OCI-LY7 (cell line): ENCODE data around the gene GALNT1.

Experiments used
- EZH2phosphoT487 ChIP-seq: fragments of 200-600 bp; sonication (generic); IDR thresholded peaks from 2 replicates; pipeline ENCODE4 v1.6.1; 2018; ENCODE audit warnings: low read depth, borderline replicate concordance, mild to moderate bottlenecking, mixed run types, antibody characterized with exemption, low read length, moderate library complexity, mixed read lengths
- TF ChIP-seq, protein P1 (sequence below): fragments of 200-600 bp; sonication (generic); conservative IDR thresholded peaks from 2 replicates; pipeline ENCODE4 v1.5.1; 2014; ENCODE audit warnings: mild to moderate bottlenecking, antibody characterized with exemption, low read length, moderate library complexity, mixed read lengths

- TF ChIP-seq, protein P1, sequence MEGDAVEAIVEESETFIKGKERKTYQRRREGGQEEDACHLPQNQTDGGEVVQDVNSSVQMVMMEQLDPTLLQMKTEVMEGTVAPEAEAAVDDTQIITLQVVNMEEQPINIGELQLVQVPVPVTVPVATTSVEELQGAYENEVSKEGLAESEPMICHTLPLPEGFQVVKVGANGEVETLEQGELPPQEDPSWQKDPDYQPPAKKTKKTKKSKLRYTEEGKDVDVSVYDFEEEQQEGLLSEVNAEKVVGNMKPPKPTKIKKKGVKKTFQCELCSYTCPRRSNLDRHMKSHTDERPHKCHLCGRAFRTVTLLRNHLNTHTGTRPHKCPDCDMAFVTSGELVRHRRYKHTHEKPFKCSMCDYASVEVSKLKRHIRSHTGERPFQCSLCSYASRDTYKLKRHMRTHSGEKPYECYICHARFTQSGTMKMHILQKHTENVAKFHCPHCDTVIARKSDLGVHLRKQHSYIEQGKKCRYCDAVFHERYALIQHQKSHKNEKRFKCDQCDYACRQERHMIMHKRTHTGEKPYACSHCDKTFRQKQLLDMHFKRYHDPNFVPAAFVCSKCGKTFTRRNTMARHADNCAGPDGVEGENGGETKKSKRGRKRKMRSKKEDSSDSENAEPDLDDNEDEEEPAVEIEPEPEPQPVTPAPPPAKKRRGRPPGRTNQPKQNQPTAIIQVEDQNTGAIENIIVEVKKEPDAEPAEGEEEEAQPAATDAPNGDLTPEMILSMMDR, result no peak
- TF ChIP-seq EZH2phosphoT487, result no peak
Measured at GRCh38 chr18:35641916-35642315, 60.4 kb downstream of the GALNT1 start.
